GM19023 (cell line): ENCODE data around the gene FGFR2.

ENCODE experiments used
- ATAC-seq: cut with Tn5 transposase; IDR thresholded peaks from one replicate; pipeline ENCODE4 v1.9.1; 2021; ENCODE audit warnings: mild to moderate bottlenecking, moderate library complexity; ENCODE audit not compliant: unreplicated experiment

FGFR2 gene

DNA sequence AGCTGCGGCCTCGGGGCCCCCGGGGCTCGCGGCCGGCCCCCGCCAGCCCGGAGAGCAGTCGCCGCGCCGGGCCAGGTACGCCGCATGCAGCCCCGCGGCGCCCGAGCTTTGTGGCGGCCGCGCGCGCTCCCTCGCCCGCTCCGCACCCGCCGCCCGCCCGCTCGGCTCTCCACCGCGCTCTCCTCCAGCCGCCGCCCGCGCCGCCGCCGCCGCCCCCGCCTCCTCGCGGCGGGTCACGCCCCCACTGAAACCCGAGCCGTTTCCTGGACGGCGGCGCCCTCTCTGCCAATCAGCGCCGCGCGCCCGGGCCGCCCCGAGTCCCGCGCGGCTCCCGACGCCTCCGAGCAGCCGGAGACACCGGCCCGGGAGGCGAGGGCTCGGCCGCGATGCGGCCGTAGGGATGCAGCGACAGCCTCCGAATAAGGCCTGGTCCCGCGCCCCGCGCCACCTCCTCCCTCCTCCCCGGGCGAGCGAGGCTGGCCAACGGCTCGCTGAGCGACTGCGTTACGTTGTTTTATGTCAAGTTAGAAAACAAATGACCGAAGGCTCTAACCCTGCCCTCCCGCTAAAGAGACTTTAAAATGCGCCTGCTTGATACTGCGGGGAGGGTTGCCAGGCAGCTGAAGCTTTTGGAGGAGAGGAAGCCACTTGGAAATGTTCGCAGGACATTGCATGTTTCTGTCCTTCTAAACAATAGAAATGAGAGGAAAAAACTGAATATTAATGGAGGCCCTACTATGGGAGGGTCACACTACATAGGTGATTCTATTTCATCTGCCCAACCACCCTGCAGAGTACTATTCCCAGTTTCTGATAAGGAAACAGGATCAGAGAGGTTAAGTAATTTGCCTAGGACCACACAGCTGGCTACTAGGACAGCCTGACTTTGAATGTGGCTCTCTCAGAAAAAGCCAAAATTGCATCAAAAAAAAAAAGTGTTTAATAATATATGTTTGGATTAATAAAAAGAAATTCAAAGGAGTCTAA is at the start of gene FGFR2:
TSS of gene FGFR2 (minus strand) at position 182 of the 987 bp plus-strand sequence. CDS start 4,627 bp downstream, outside the sequence.
- peak; percentile 87 for ATAC-seq

DNA sequence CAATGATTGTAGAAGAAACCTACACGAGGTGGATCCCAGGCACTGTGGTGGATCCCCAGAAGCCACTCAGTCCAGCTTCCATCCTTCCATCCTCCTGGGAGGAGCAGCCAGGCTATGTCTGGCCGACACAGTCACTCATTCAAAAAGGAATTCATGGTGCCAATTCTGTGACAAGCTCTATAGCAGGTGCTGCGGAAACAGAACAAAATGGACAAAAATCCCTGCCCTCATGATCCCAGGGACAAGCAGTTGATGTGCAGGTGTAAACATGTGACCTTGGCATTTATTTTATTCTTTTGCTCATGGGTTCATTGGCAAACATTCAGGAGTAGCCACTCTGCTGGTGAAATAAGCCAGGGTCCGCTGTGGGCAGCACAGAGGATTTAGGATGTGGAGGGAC is 49.2 kb upstream of the FGFR2 start:
- ATAC-seq: no peak

DNA sequence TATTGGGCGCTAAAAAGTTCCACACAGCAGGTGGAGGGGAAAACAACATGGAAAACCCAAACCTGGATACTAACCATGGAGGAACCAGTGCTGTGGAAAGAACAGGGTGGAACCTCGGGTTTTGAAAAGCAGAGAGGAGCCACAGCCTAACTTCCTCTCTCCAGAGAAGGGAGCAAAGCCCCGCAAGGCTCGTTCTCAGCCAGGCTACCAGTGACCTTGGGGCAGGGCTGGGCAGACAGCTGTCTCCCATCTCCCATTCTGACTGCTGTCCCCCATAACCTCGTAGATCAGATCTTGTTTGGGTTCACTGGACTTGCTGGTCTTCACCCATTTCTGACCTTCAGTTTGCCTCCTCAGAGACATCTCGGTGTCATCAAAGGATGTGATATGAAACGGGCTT is 47.5 kb upstream of the FGFR2 start:
- no peak for ATAC-seq

DNA sequence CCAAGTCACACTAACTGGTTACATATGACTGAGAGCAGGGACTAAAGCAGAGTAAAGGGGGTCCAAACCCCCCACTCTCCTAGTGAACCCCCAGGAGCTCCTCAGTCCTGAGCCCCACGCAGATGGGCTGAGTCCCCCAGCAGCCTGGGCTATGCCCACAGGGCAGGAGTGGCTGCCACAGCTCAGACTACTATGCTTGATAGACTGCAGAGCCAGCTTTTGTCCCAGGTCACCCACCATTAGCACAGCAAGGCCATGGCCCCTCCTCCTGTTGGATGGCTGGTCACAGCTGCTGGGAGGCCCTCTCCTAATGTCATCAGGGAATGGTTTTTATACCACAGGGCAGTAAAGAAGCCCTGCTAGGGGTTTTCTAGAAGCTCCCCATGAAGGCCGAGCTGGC is 46.3 kb upstream of the FGFR2 start:
- no peak for ATAC-seq

- ATAC-seq: no peak
Observed at GRCh38 chr10:121640266-121640665, 42.0 kb upstream of the FGFR2 start.

DNA sequence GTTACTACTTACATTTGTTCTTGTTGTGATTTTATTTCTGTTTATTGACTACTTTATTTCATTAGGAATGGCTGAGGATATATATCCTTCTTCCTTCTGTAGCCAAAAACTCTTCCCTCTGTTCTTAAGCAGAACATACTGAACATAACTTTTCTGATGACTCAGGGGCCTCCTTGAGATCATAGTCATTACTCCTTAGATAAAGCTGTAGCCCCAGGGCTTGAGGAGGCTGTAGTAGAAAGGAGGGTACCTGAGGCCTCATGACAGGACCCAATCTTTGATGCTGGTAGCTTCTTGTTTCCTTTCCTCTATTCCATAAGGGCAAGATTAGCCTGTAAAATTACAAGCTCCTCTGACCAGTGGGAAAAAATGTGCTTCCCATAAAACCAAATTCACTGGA is 41.2 kb upstream of the FGFR2 start:
- no peak for ATAC-seq

- ATAC-seq: no peak
Observed at GRCh38 chr10:121637437-121637836, 39.2 kb upstream of the FGFR2 start.

- no peak for ATAC-seq
Observed at GRCh38 chr10:121633056-121633455, 34.8 kb upstream of the FGFR2 start.

DNA sequence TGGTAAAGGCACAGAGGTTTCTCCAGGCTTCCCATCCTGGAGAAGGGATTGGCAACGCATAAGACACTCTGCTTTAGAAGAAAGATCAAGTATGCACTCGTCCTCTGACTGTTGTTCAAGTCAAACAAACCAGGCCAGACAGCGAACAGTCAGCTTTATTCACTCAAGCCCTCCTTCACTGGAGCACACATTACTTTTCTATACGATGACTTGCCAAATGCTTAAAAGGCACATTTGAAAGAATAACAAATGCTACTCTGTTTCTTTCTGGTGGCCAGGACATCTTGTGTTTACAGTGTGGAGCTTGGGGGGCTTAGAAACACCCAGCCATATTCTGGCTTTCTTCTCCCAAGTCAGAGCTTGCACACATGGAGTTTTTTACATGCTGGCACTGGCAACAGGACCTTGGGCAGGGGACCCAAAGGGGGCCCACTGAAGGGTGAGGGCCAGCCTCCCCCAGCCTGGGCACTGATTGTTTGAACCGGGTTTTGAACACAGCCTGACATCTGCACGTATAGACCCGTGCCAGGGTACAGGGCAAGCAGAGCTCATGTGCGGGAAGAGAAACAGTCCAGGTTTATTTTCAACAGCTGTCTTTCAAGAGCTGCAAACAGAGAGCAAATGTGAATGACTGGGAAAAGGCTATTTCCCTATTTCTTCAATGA is 33.3 kb upstream of the FGFR2 start:
- ATAC-seq: no peak

- no peak for ATAC-seq
Observed at GRCh38 chr10:121628859-121629258, 30.6 kb upstream of the FGFR2 start.

DNA sequence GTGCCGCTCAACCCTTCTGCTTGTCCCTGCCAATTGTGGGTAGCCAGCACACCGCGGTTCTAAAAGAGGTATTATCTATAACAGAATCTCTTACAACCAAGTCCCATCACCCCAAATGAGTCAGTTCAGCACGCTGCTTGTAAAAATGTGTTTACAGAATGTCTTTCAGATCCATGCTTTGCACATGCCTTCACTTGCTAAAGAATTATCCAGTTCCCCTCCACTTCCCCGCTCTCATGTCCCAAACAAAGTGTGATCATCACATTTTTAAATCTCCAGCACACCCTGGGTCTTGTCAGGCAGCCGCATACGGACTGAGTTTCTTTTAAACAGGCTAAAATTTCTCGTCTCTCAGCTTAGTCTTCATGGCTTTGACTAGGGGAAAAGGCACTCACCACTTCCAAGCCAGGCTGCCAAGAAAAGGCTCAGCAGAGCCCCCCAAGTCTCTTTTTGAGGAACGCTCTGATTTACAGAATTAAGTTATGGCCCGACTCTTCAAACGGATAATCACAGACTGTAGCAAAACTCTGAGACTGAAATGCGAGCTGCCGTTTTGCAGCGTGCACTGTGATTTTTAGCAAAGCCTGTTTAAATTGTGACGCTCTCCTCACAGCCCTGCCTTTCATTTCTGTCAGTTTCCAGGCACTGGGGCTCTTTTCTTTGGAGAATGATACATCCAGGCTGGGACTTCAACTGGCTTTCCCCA is 29.8 kb upstream of the FGFR2 start:
- no peak for ATAC-seq

GRCh38 chr10:121624836-121625486 is 26.7 kb upstream of the FGFR2 start:
- no peak for ATAC-seq

DNA sequence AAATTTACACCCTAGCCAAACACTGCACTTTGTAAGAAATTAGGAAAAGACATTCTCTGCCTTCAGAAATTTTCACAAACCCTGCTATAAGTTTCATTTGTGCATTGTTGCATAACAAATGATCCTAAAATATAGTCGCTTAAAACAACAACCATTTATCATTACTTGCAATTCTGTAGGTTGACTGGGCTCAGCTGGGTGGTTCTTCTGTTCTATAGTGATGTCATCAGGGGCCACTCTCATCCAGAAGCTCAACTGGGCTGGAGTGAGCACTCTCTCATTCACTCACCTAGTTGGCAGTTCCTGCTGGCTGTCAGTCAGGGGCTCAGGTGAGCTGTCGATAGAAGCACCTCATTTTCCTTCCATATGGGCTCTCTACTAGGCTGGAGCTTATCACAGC is 20.7 kb upstream of the FGFR2 start:
- ATAC-seq: no peak

- no peak for ATAC-seq
Observed at GRCh38 chr10:121617176-121617575, 18.9 kb upstream of the FGFR2 start.

DNA sequence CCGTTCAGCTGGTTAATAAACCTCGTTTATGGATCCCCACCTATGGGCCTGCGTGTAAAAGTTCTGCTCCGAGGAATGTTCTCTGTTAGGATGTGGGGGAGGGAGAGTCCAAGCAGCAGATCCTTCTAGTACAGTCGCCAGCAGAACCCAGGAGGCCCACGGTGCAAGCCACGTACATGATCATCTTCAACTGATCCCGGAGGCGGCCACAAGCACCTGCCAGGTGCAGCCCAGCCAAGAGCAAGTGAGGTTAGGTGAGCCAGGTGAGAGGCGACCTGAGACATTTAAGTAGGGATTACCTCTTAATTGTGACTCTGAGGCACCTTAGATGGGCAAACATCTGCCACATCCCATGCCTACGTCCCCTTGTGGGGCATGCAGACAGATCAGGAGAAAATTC is 18.0 kb upstream of the FGFR2 start:
- no peak for ATAC-seq

DNA sequence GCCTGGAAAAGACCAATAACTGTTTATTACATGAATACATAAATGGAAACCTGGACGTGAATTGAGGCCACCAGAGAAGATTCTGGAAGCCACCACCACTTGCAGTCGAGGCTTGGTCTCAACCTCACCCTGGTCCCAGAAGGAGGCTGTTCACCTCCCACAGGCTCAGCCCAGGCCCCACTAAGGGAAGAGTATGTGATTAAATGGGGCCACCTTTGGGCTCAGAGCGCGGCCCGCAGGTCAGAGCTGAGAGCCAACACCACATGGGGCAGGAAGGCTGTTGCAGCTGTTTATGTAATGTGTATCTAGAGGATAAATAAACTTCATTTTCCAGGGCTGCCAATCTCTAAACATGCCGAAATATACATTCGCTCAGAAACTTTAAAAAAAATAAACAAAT is 17.6 kb upstream of the FGFR2 start:
- ATAC-seq: no peak

GRCh38 chr10:121615435-121615793 is 17.2 kb upstream of the FGFR2 start:
- ATAC-seq: no peak

- no peak for ATAC-seq
Observed at GRCh38 chr10:121614613-121615434, 16.6 kb upstream of the FGFR2 start.

DNA sequence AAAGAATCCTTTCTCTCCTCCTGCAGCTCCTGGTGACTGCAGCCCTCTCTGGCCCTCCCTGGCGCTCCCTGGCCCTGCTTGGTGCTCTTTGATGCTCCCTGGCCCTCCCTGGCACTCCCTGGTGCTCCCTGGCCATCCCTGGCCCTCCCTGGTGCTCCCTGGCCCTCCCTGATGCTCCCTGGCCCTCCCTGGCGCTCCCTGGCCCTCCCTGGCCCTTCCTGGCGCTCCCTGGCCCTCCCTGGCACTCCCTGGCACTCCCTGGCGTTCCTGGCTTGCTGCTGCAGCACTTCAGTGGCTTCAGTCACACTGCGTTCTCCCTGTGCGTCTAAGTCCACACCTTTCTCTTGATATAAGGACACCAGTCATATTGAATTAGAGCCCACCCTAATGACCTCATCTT is 15.2 kb upstream of the FGFR2 start:
- no peak for ATAC-seq
